ENCODE results near the gene HSP90AA1.

DNA sequence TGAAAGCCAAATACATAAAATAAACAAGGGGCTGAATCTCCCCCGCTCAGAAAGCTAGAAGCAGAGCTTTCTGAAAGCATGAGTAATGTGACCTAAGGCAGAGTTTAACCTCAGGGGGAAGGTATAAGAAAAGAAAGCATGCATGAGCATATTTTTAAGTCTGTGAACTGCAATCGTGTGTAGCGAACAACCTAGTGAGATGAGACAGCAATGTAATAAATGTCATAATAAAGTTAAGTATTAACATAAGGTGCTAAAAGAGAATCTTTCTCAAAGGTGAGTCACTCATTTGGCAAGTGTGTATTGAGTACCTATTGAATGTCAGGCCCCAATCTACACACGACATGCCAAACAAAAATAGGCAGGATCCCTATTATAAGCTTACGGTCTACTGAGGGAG, 38.7 kb upstream of the HSP90AA1 start:
- TF ChIP-seq, protein P1, sequence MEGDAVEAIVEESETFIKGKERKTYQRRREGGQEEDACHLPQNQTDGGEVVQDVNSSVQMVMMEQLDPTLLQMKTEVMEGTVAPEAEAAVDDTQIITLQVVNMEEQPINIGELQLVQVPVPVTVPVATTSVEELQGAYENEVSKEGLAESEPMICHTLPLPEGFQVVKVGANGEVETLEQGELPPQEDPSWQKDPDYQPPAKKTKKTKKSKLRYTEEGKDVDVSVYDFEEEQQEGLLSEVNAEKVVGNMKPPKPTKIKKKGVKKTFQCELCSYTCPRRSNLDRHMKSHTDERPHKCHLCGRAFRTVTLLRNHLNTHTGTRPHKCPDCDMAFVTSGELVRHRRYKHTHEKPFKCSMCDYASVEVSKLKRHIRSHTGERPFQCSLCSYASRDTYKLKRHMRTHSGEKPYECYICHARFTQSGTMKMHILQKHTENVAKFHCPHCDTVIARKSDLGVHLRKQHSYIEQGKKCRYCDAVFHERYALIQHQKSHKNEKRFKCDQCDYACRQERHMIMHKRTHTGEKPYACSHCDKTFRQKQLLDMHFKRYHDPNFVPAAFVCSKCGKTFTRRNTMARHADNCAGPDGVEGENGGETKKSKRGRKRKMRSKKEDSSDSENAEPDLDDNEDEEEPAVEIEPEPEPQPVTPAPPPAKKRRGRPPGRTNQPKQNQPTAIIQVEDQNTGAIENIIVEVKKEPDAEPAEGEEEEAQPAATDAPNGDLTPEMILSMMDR (IDR thresholded peaks at IDR 0.05; ENCODE audit: low read depth, low read length) = no peak
- TF ChIP-seq EZH2phosphoT487 (IDR thresholded peaks at IDR 0.05; ENCODE audit: low read depth) = no peak
